PC-3 (cell line): ENCODE measurements around the gene PDE4DIP. TPM values are rescaled to one million over a fixed set of nuclear protein-coding genes. Genes with fewer than 3 reads are reported as not detected.
"Not testable (repeated sequence)": the region's sequence is repeated elsewhere in the genome, so short reads cannot be mapped to it uniquely, and the experiment has no call there.

Source experiments
- ATAC-seq: fragments of 200-7000 bp; cut with Tn5 transposase; 2 replicates; pipeline ENCODE4 v1.9.1; 2020; ENCODE audit warnings: mild to moderate bottlenecking, moderate library complexity
- BruUV-seq: library from RNA; stranded (reverse); fragments of 400-500 nt; replicated peaks from 2 replicates; lab custom pipeline; 2021; lab: Mats Ljungman, UMichigan
- CTCF ChIA-PET: fragments of 300-600 bp; sonication (Branson Sonifier 250); formaldehyde crosslinking; loops from one replicate; lab custom pipeline; 2022; ENCODE audit warnings: antibody characterized with exemption; lab: Charles Lee
- POLR2A ChIA-PET: fragments of 300-600 bp; sonication (Branson Sonifier 250); formaldehyde crosslinking; loops from one replicate; lab custom pipeline; 2022; ENCODE audit warnings: antibody characterized with exemption; ENCODE audit not compliant: unreplicated experiment; lab: Charles Lee
- DNase-seq: peaks from one replicate; pipeline ENCODE4 v3.0.0-alpha.2; 2015
- H2AFZ ChIP-seq: fragments of 300-600 bp; sonication (generic); 2 replicates; pipeline ENCODE4 v1.6.0; 2016; ENCODE audit warnings: antibody characterized with exemption, low read length
- H3F3A ChIP-seq: fragments of 300-600 bp; sonication (generic); one replicate; pipeline ENCODE4 v1.6.0; 2017; ENCODE audit warnings: antibody characterized with exemption, low read length, control low read depth, mild to moderate bottlenecking; ENCODE audit not compliant: unreplicated experiment
- H3K27ac ChIP-seq: fragments of 300-600 bp; sonication (generic); 2 replicates; pipeline ENCODE4 v1.5.1; 2016; ENCODE audit warnings: mild to moderate bottlenecking, low read length
- H3K27me3 ChIP-seq: fragments of 300-600 bp; sonication (generic); 2 replicates; pipeline ENCODE4 v1.6.1; 2016; ENCODE audit warnings: low read length, mixed read lengths
- H3K36me3 ChIP-seq: fragments of 300-600 bp; sonication (generic); 2 replicates; pipeline ENCODE4 v1.6.1; 2016; ENCODE audit warnings: low read depth, mixed run types, low read length, mixed read lengths
- H3K4me1 ChIP-seq: fragments of 300-600 bp; sonication (generic); 2 replicates; pipeline ENCODE4 v1.5.1; 2016; ENCODE audit warnings: low read length; ENCODE audit not compliant: insufficient read depth
- H3K4me2 ChIP-seq: fragments of 300-600 bp; sonication (generic); 2 replicates; pipeline ENCODE4 v1.6.0; 2016; ENCODE audit warnings: low read length
- H3K4me3 ChIP-seq: fragments of 300-600 bp; sonication (generic); 2 replicates; pipeline ENCODE4 v1.5.1; 2016; ENCODE audit warnings: mild to moderate bottlenecking, low read length, mixed read lengths
- H3K79me2 ChIP-seq: fragments of 300-600 bp; sonication (generic); 2 replicates; pipeline ENCODE4 v1.6.1; 2017; ENCODE audit warnings: low read length, mixed read lengths
- H3K9ac ChIP-seq: fragments of 300-600 bp; sonication (generic); 2 replicates; pipeline ENCODE4 v1.6.0; 2016; ENCODE audit warnings: mild to moderate bottlenecking, low read length
- H3K9me2 ChIP-seq: fragments of 300-600 bp; sonication (generic); replicated peaks from 2 replicates; pipeline ENCODE4 v1.6.1; 2016; ENCODE audit warnings: mixed run types, low read length, mixed read lengths
- H3K9me3 ChIP-seq: fragments of 300-600 bp; sonication (generic); 2 replicates; pipeline ENCODE4 v1.6.1; 2016; ENCODE audit warnings: low read length, mixed read lengths
- H4K20me1 ChIP-seq: fragments of 300-600 bp; sonication (generic); 2 replicates; pipeline ENCODE4 v1.6.1; 2016; ENCODE audit warnings: low read length, mixed read lengths
- intact Hi-C: fragments of 100-400 bp; cut with micrococcal nuclease; formaldehyde crosslinking; loops from 2 replicates; pipeline ENCODE4 v1.9.0; 2023
- total RNA-seq: library from RNA; depleted of rRNA; stranded (reverse); fragments of >200 nt; gene quantifications from 2 replicates; pipeline ENCODE4 v1.2.3, GENCODE V29; 2014

The PDE4DIP gene
- total RNA-seq, 1 experiment from 2014 or later = 20.1 TPM

DNA sequence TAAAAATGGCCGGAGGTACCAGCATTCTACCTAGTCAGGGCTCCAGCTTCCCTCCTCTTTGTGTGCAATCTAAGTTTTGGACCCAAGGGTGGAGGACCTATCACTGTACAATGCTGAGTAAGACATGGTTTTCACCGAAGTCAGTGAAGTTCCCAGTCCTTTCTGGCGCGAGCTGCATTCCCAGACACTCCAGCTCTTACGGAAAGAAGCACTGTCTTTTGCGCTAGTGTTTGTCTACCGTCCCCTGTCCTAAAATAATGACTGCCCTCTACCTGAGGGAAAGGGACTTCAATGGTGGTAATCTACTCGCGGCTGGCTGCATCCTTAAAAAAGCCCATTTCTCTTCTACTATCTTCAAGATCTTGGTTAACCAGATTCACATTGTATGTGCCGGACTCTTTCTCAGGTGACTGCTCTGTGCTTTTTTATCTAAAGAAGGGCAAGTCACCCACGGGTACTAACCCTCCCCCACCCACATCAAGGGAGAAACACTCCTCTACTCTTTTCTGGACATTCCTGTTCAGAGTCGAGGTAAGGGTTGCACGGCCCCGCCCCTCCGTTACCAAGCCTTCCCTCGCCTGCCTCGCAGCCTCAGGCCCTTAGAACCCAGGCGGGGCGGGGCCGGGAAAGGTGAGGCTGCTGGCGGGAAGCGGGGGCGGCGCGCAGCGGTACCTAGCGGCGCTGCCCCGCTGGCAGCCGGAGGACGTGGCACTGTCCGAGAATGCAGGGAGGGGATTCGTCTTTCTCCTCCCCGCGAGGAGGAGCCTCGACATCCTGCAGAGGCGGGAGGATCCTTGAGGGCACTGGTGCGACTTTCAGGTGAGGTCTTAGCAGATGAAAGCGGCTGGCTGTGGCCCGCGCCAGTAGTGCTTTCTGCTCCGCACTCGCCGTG, 107.4 kb downstream of the PDE4DIP start:
- DNase-seq = peak; percentile 93
- H3K27me3 ChIP-seq, H3F3A ChIP-seq, POLR2A ChIA-PET, H3K4me1 ChIP-seq, H3K36me3 ChIP-seq, H4K20me1 ChIP-seq, CTCF ChIA-PET, H3K9me3 ChIP-seq, H3K9me2 ChIP-seq, intact Hi-C loops: not testable (repeated sequence)
- Histone ChIP-seq H3K9ac (peak overlapping the region; percentile 42), H3K4me3 (peak overlapping the region; percentile 69), H3K4me2 (peak overlapping the region; percentile 70), H3K79me2 (peaks cover 34% of the 10 kb centered on the region), H2AFZ (peak overlapping the region; percentile 68; the same call in 1 of the 2 replicates), H3K27ac (peak overlapping the region; percentile 49)
- TSS peak; percentile 94 for BruUV-seq
- ATAC-seq = peak; percentile 78

DNA sequence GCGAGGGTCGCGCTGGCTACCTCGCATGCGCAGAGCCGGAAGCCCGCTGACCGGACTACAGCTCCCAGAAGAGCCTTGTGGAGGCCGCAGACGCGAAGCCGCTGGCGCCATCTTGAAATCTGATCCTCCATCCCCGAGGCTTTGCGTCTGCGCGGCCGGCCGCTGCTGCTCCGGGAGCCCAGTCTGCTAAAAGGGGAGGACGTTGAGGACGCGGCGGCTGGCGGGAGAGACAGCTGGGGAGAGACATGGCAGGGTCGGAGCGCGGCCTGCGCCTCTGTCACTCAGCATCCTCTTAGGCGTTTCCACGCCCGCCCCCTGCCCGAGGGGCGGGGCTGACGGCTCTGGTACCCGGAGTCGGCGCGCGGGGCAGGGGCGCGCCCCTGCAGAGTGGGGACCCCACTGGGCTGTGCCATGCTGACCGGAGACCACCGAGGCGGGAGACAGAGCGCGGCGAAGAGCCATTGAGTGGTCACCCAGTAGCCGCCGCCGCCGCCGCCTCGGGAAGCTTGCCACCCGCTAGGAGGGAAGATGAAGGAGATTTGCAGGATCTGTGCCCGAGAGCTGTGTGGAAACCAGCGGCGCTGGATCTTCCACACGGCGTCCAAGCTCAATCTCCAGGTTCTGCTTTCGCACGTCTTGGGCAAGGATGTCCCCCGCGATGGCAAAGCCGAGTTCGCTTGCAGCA, 108.2 kb downstream of the PDE4DIP start:
- CTCF ChIA-PET, H3K9me3 ChIP-seq, BruUV-seq, H3K9me2 ChIP-seq, H3K36me3 ChIP-seq, H3K27me3 ChIP-seq, H3K4me1 ChIP-seq, DNase-seq, intact Hi-C loops, POLR2A ChIA-PET, H3F3A ChIP-seq, H4K20me1 ChIP-seq: not testable (repeated sequence)
- H3K79me2 ChIP-seq = peaks cover 34% of the 10 kb centered on the region
- peak overlapping the region; percentile 48 for H3K27ac ChIP-seq
- ATAC-seq = peak; percentile 75
- peak overlapping the region; percentile 54; the same call in 1 of the 2 replicates for H2AFZ ChIP-seq
- H3K4me2 ChIP-seq = peak overlapping the region; percentile 90
- peak overlapping the region; percentile 69 for H3K4me3 ChIP-seq
- peak overlapping the region; percentile 42 for H3K9ac ChIP-seq

DNA sequence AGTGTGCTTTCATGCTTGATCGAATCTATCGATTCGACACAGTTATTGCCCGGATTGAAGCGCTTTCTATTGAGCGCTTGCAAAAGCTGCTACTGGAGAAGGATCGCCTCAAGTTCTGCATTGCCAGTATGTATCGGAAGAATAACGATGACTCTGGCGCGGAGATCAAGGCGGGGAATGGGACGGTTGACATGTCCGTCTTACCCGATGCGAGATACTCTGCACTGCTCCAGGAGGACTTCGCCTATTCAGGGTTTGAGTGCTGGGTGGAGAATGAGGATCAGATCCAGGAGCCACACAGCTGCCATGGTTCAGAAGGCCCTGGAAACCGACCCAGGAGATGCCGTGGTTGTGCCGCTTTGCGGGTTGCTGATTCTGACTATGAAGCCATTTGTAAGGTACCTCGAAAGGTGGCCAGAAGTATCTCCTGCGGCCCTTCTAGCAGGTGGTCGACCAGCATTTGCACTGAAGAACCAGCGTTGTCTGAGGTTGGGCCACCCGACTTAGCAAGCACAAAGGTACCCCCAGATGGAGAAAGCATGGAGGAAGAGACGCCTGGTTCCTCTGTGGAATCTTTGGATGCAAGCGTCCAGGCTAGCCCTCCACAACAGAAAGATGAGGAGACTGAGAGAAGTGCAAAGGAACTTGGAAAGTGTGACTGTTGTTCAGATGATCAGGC, 108.8 kb downstream of the PDE4DIP start:
- H3K27ac ChIP-seq, POLR2A ChIA-PET, CTCF ChIA-PET, H3F3A ChIP-seq, ATAC-seq, H3K9me3 ChIP-seq, H2AFZ ChIP-seq, intact Hi-C loops, H3K4me1 ChIP-seq, H3K27me3 ChIP-seq, H3K9me2 ChIP-seq, H3K36me3 ChIP-seq, H4K20me1 ChIP-seq, H3K9ac ChIP-seq: not testable (repeated sequence)
- BruUV-seq = TSS peak; percentile 36
- peak overlapping the region; percentile 90 for H3K4me2 ChIP-seq
- H3K4me3 ChIP-seq = peak overlapping the region; percentile 69
- DNase-seq = peak; percentile 26
- H3K79me2 ChIP-seq = peaks cover 38% of the 10 kb centered on the region

DNA sequence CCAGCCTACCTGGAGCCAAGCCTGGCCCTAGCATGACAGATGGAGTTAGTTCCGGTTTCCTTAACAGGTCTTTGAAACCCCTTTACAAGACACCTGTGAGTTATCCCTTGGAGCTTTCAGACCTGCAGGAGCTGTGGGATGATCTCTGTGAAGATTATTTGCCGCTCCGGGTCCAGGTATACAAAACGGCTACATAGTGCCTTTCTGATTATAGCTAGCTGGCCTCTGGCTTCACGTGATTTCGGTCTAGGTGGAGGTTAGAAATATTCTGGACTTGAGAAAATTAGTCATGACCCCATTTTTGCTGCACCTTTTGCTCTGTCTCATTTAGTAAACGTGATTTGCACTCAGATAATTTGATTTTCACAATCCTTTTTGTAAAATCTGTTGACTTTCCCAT, 109.5 kb downstream of the PDE4DIP start:
- DNase-seq, H3K27me3 ChIP-seq, H2AFZ ChIP-seq, H3K27ac ChIP-seq, CTCF ChIA-PET, H3K9me3 ChIP-seq, H3K9me2 ChIP-seq, H3K4me1 ChIP-seq, BruUV-seq, ATAC-seq, H3F3A ChIP-seq, H3K36me3 ChIP-seq, POLR2A ChIA-PET, intact Hi-C loops, H4K20me1 ChIP-seq: not testable (repeated sequence)
- Histone ChIP-seq H3K79me2 (peaks cover 40% of the 10 kb centered on the region), H3K4me3 (peak overlapping the region; percentile 69), H3K9ac (peak overlapping the region; percentile 1; the same call in 1 of the 2 replicates), H3K4me2 (peak overlapping the region; percentile 90)

DNA sequence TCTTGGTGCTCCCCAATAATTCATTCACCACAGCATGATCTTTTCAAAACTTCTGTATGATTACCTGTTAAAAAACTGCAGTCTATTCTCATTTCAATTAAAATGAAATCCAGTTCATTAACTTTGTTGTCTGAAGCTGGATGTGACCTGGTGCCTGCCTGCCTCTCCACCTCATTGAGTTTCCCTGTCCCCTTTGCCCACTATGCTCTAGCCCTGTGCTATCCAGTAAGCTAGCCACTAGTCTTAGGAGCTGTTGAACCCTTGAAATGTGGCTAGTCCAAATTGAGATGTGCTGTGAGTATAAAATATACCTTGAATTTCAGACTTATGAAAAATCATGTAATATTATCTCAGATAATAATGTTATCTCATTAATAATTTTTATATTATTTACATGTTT, 114.1 kb downstream of the PDE4DIP start:
- H3K9me3 ChIP-seq, BruUV-seq, CTCF ChIA-PET: not testable (repeated sequence)

DNA sequence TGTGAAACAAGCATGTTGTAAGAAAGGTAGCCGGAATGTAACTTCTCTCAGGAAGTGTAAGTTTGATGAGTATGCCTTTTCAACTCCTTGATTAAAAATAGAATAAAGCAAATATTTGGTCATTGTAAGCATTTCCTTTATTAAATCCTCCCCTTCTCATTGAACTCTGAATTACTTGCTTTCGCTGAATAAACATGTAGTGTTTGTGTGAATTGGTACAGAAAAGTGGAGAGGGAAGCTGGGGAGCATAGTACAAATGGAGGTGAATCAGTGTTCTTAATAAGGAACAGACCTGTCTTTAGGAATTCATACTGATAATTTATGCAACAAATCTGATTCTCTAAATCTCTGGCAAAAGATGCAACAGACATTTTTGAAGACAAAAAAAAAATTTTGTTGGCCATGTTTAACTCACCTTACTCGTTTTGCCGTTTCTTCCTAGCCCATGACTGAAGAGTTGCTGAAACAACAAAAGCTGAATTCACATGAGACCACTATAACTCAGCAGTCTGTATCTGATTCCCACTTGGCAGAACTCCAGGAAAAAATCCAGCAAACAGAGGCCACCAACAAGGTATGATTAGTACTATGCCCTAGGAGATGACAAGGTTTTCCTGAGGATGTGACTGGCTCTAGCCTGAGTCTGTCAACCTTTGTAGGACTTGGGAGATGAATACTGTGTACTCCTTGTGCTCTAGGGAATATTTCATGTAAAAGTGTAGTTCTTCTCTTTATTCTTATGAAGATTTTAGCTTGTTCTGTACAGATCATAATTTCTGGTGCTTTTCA, 116.2 kb downstream of the PDE4DIP start:
- DNase-seq, H3K27ac ChIP-seq, H3K9me2 ChIP-seq, H3K4me3 ChIP-seq, H3K36me3 ChIP-seq, H3K27me3 ChIP-seq, H2AFZ ChIP-seq, H3K9me3 ChIP-seq, H3K4me1 ChIP-seq, H3K4me2 ChIP-seq, H3F3A ChIP-seq, CTCF ChIA-PET, H3K9ac ChIP-seq, POLR2A ChIA-PET, intact Hi-C loops, H4K20me1 ChIP-seq, BruUV-seq: not testable (repeated sequence)
- ATAC-seq = peak; percentile 49
- H3K79me2 ChIP-seq = peaks cover 14% of the 10 kb centered on the region

More for the DNA sequence above, 114.1 kb downstream of the PDE4DIP start:
- peaks cover 35% of the 10 kb centered on the region for H3K79me2 ChIP-seq
- POLR2A ChIA-PET, H3K4me1 ChIP-seq, H3K27me3 ChIP-seq, H3K4me2 ChIP-seq, H3K9me2 ChIP-seq, H3K27ac ChIP-seq, H4K20me1 ChIP-seq, DNase-seq, H3K36me3 ChIP-seq, ATAC-seq, intact Hi-C loops, H3K9ac ChIP-seq, H3F3A ChIP-seq, H2AFZ ChIP-seq, H3K4me3 ChIP-seq: not testable (repeated sequence)
